HEK293 (cell line): ENCODE data around the gene DCAF6.

ENCODE experiments used
- CTCF ChIA-PET: fragments of 350-600 bp; formaldehyde crosslinking; extraction: SDS; loops from one replicate; lab custom pipeline; 2021; ENCODE audit warnings: antibody characterized with exemption; lab: Yijun Ruan, JAX
- POLR2A ChIA-PET: fragments of 300-600 bp; formaldehyde crosslinking; extraction: SDS; loops from one replicate; lab custom pipeline; 2020; ENCODE audit warnings: antibody characterized with exemption, inconsistent platforms; lab: Yijun Ruan, JAX
- H3K27ac ChIP-seq: fragments of 200-500 bp; sonication (Bioruptor generic); 2 replicates; pipeline ENCODE4 v1.5.1; 2014; ENCODE audit warnings: low read depth, low read length, control low read depth, inconsistent platforms; ENCODE audit errors: extremely low read depth
- H3K36me3 ChIP-seq, 2 experiments: fragments of 200-500 bp in 1 of 2; sonication (Bioruptor generic) in 1 of 2; 1 replicate in 1 of 2; 2 replicates in 1 of 2; pipeline ENCODE4 v1.5.1; 2014 to 2017; ENCODE audit warnings: inconsistent platforms in 2 of 2, low read length in 2 of 2; ENCODE audit not compliant: control insufficient read depth in 2 of 2, insufficient read depth in 1 of 2
- H3K4me1 ChIP-seq: fragments of 200-500 bp; sonication (Bioruptor generic); 2 replicates; pipeline ENCODE4 v1.5.1; 2014; ENCODE audit warnings: mild to moderate bottlenecking, low read length, inconsistent platforms; ENCODE audit not compliant: control insufficient read depth, insufficient read depth
- H3K4me3 ChIP-seq: 2 replicates; pipeline ENCODE4 v1.5.1; 2011; ENCODE audit warnings: low read depth, mild to moderate bottlenecking, control low read depth, low read length, moderate library complexity
- H3K9me3 ChIP-seq: fragments of 200-500 bp; sonication (Bioruptor generic); 2 replicates; pipeline ENCODE4 v1.5.1; 2014; ENCODE audit warnings: low read depth, low read length, inconsistent platforms; ENCODE audit not compliant: control insufficient read depth, insufficient read depth
- HOXA7 ChIP-seq: sonication (generic); formaldehyde crosslinking; IDR thresholded peaks from 2 replicates; pipeline ENCODE4 v1.8.1; 2022; ENCODE audit warnings: missing genetic modification reagents, borderline replicate concordance
- KLF16 ChIP-seq: fragments of 450-650 bp; formaldehyde crosslinking; IDR thresholded peaks from 2 replicates; pipeline ENCODE4 v1.5.1; 2017; ENCODE audit warnings: missing biosample characterization, missing genetic modification characterization
- KLF7 ChIP-seq: fragments of 450-650 bp; formaldehyde crosslinking; IDR thresholded peaks from 2 replicates; pipeline ENCODE4 v1.5.1; 2016; ENCODE audit warnings: missing biosample characterization, missing genetic modification characterization, borderline replicate concordance
- RBAK ChIP-seq: fragments of 450-650 bp; formaldehyde crosslinking; IDR thresholded peaks from 2 replicates; pipeline ENCODE4 v1.5.1; 2016; ENCODE audit warnings: missing biosample characterization, missing genetic modification characterization
- SP7 ChIP-seq: fragments of 450-650 bp; formaldehyde crosslinking; IDR thresholded peaks from 2 replicates; pipeline ENCODE4 v1.5.1; 2016; ENCODE audit warnings: missing biosample characterization, missing genetic modification characterization
- ZIC2 ChIP-seq: fragments of 450-650 bp; formaldehyde crosslinking; IDR thresholded peaks from 2 replicates; pipeline ENCODE4 v1.5.1; 2016; ENCODE audit warnings: missing biosample characterization, missing genetic modification characterization
- ZNF184 ChIP-seq: fragments of 450-650 bp; IDR thresholded peaks from 2 replicates; pipeline ENCODE4 v1.5.1; 2018; ENCODE audit warnings: missing biosample characterization, mild to moderate bottlenecking, missing genetic modification characterization
- ZNF211 ChIP-seq: fragments of 450-650 bp; formaldehyde crosslinking; IDR thresholded peaks from 2 replicates; pipeline ENCODE4 v1.5.1; 2016; ENCODE audit warnings: low read depth, missing biosample characterization, missing genetic modification characterization
- ZNF214 ChIP-seq: fragments of 450-650 bp; formaldehyde crosslinking; IDR thresholded peaks from 2 replicates; pipeline ENCODE4 v1.5.1; 2017; ENCODE audit warnings: missing biosample characterization, mild to moderate bottlenecking, missing genetic modification characterization, borderline replicate concordance
- ZNF223 ChIP-seq: fragments of 450-650 bp; formaldehyde crosslinking; IDR thresholded peaks from 2 replicates; pipeline ENCODE4 v1.5.1; 2016; ENCODE audit warnings: missing biosample characterization, missing genetic modification characterization
- ZNF37A ChIP-seq: fragments of 450-650 bp; IDR thresholded peaks from 2 replicates; pipeline ENCODE4 v1.5.1; 2018; ENCODE audit warnings: missing biosample characterization, missing genetic modification characterization
- ZNF473 ChIP-seq: fragments of 450-650 bp; formaldehyde crosslinking; IDR thresholded peaks from 2 replicates; pipeline ENCODE4 v1.5.1; 2017; ENCODE audit warnings: missing biosample characterization, missing genetic modification characterization
- ZNF48 ChIP-seq: fragments of 450-650 bp; formaldehyde crosslinking; IDR thresholded peaks from 2 replicates; pipeline ENCODE4 v1.5.1; 2016; ENCODE audit warnings: missing biosample characterization, missing genetic modification characterization
- ZNF510 ChIP-seq: fragments of 450-650 bp; formaldehyde crosslinking; IDR thresholded peaks from 2 replicates; pipeline ENCODE4 v1.5.1; 2018; ENCODE audit warnings: mild to moderate bottlenecking, missing genetic modification characterization, missing biosample characterization; ENCODE audit not compliant: insufficient replicate concordance
- ZNF560 ChIP-seq: fragments of 450-650 bp; formaldehyde crosslinking; IDR thresholded peaks from 2 replicates; pipeline ENCODE4 v1.5.1; 2017; ENCODE audit warnings: missing biosample characterization, missing genetic modification characterization, borderline replicate concordance
- ZNF626 ChIP-seq: fragments of 450-650 bp; sonication (Bioruptor Pico); formaldehyde crosslinking; IDR thresholded peaks from 2 replicates; pipeline ENCODE4 v1.5.1; 2018; ENCODE audit warnings: missing biosample characterization, missing genetic modification characterization, inconsistent platforms
- ZNF776 ChIP-seq: fragments of 450-650 bp; formaldehyde crosslinking; IDR thresholded peaks from 2 replicates; pipeline ENCODE4 v1.5.0; 2017; ENCODE audit warnings: missing biosample characterization, missing genetic modification characterization, borderline replicate concordance
- ZNF777 ChIP-seq: fragments of 450-650 bp; formaldehyde crosslinking; IDR thresholded peaks from 2 replicates; pipeline ENCODE4 v1.5.1; 2017; ENCODE audit warnings: missing biosample characterization, missing genetic modification characterization, borderline replicate concordance
- TF ChIP-seq, protein P1 (sequence below): fragments of 450-650 bp; formaldehyde crosslinking; IDR thresholded peaks from 2 replicates; pipeline ENCODE4 v1.5.1; 2017; ENCODE audit warnings: missing biosample characterization, mild to moderate bottlenecking, missing genetic modification characterization, moderate library complexity
- TF ChIP-seq, protein P2 (sequence below): fragments of 450-650 bp; IDR thresholded peaks from 2 replicates; pipeline ENCODE4 v1.5.1; 2018; ENCODE audit warnings: missing biosample characterization, missing genetic modification characterization
- TF ChIP-seq, protein P3 (sequence below): fragments of 450-650 bp; formaldehyde crosslinking; IDR thresholded peaks from 2 replicates; pipeline ENCODE4 v1.5.1; 2016; ENCODE audit warnings: missing biosample characterization, missing genetic modification characterization
- TF ChIP-seq, protein P4 (sequence below): fragments of 450-650 bp; formaldehyde crosslinking; IDR thresholded peaks from 2 replicates; pipeline ENCODE4 v1.5.1; 2017; ENCODE audit warnings: missing biosample characterization, missing genetic modification characterization

DCAF6 gene

DNA sequence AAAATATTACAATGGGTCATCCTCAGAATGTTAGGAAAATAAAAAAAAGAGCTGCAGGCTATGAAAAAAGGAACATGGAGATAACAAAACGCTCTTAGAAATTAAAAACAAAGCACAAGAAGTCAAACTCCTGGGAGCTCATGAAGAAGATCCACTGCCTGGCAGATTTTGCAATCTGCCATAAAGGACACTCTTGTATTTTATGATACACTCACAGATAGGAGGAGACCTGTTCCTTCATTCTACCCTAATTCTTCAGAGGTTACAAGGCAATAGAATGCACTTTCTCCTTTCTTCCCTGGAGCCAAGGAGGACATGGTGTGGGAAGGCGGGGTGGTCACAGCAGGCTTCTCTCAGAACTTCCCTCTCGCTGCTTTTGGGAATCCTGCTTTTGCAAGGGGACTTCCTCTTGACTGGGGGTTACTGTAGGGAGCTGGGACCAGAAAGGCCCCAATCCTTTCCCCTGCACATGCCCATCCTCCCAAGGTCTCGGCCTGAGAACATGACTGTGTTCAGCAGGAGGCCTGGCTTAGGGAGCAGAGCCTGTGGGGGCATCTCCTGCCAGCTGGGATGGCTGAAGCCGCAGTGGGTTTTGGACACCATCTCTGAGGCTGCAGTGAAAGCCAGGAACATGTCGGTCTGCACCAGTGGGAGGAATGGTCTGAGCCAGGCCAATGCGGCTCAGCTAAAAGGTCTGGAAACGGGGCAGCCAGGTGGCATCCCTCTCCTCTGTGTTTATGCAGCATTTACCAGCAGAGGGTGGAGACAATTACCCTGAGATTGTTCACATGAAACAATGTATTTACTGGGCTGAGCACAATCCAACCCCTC, 155.5 kb downstream of the DCAF6 start:
- H3K9me3 ChIP-seq: no peaks in the 10 kb centered on the region
- peaks cover 0 to 31% of the 10 kb centered on the region in 2 experiments; a peak in 1 of 3 replicates for H3K36me3 ChIP-seq
- no peak overlapping the region for H3K27ac ChIP-seq
- H3K4me3 ChIP-seq: no peak overlapping the region
- TF ChIP-seq ZIC2 (tag by site-specific recombination): peak; percentile 26; the same call in 1 of the 2 replicates
- no peak for TF ChIP-seq ZNF211 (tag by site-specific recombination)
- TF ChIP-seq KLF7 (tag by site-specific recombination): no peak
- no peaks in the 10 kb centered on the region for H3K4me1 ChIP-seq
- CTCF ChIA-PET: interaction anchor here (0.9 to 3.4 kb wide), 5 partner anchors 7 to 244 kb away, joined by 3 to 26 read pairs (median 5); no protein-coding TSS in a partner anchor
- POLR2A ChIA-PET: interaction anchor here (0.6 kb wide), 1 partner anchor 32 kb away, joined by 3 read pairs; no protein-coding TSS in a partner anchor

DNA sequence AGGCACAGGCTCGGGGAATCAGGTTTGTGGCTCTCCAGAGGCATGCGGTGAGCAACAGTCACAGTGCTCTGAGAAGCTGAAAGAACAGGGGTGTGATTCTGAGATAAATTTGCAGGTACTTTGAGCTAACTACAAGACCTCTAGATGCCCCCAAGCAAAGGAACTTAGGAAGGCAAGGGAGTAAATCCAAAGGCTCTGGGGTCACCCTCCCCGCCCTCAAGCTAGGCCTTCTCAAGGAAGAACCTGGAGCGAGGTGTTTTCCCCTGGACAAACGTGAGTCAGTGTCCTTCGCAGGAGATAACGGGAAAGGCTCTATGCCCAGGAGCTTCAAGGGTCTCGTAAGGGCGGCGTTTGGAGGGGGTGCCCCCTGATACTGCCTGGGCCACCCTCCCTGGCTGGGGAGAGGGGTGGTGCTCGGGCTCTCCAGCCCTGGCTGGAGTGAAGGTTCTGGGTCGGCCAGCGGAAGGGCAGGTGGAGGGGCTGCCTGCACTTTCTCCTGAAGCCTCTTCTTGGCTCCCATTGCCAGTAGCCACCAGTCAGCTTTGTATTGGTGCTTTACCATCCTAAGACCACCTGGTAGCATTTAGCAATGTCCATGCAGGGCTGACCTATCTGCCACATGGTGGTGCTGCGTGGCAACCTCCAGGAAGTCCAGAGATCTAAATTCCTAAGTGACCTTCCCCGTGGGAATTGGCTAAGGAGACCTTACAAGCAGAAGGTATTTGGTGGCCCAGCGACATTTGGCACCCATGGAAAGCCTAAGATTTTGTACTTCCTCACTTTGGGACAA, 156.3 kb downstream of the DCAF6 start:
- TF ChIP-seq, protein P1, sequence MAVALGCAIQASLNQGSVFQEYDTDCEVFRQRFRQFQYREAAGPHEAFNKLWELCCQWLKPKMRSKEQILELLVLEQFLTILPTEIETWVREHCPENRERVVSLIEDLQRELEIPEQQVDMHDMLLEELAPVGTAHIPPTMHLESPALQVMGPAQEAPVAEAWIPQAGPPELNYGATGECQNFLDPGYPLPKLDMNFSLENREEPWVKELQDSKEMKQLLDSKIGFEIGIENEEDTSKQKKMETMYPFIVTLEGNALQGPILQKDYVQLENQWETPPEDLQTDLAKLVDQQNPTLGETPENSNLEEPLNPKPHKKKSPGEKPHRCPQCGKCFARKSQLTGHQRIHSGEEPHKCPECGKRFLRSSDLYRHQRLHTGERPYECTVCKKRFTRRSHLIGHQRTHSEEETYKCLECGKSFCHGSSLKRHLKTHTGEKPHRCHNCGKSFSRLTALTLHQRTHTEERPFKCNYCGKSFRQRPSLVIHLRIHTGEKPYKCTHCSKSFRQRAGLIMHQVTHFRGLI (tag by site-specific recombination): no peak
- no peak for TF ChIP-seq ZNF626 (tag by site-specific recombination)
- TF ChIP-seq, protein P2, sequence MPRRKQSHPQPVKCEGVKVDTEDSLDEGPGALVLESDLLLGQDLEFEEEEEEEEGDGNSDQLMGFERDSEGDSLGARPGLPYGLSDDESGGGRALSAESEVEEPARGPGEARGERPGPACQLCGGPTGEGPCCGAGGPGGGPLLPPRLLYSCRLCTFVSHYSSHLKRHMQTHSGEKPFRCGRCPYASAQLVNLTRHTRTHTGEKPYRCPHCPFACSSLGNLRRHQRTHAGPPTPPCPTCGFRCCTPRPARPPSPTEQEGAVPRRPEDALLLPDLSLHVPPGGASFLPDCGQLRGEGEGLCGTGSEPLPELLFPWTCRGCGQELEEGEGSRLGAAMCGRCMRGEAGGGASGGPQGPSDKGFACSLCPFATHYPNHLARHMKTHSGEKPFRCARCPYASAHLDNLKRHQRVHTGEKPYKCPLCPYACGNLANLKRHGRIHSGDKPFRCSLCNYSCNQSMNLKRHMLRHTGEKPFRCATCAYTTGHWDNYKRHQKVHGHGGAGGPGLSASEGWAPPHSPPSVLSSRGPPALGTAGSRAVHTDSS (tag by site-specific recombination): no peak
- TF ChIP-seq KLF16 (tag by site-specific recombination): no peak
- no peak for TF ChIP-seq ZNF37A (tag by site-specific recombination)
- TF ChIP-seq ZNF776 (tag by site-specific recombination): no peak
- no peak for TF ChIP-seq HOXA7
- TF ChIP-seq ZNF223: no peak
- no peak for TF ChIP-seq ZNF473 (tag by site-specific recombination)
- TF ChIP-seq, protein P3, sequence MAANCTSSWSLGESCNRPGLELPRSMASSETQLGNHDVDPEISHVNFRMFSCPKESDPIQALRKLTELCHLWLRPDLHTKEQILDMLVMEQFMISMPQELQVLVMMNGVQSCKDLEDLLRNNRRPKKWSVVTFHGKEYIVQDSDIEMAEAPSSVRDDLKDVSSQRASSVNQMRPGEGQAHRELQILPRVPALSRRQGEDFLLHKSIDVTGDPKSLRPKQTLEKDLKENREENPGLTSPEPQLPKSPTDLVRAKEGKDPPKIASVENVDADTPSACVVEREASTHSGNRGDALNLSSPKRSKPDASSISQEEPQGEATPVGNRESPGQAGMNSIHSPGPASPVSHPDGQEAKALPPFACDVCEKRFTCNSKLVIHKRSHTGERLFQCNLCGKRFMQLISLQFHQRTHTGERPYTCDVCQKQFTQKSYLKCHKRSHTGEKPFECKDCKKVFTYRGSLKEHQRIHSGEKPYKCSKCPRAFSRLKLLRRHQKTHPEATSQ: no peak
- TF ChIP-seq ZNF777 (tag by site-specific recombination): no peak
- TF ChIP-seq RBAK (tag by site-specific recombination): no peak
- TF ChIP-seq, protein P4, sequence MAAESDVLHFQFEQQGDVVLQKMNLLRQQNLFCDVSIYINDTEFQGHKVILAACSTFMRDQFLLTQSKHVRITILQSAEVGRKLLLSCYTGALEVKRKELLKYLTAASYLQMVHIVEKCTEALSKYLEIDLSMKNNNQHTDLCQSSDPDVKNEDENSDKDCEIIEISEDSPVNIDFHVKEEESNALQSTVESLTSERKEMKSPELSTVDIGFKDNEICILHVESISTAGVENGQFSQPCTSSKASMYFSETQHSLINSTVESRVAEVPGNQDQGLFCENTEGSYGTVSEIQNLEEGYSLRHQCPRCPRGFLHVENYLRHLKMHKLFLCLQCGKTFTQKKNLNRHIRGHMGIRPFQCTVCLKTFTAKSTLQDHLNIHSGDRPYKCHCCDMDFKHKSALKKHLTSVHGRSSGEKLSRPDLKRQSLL (tag by site-specific recombination): no peak
- TF ChIP-seq SP7 (tag by site-specific recombination): no peak
- no peak for TF ChIP-seq ZNF184 (tag by site-specific recombination)
- no peak for TF ChIP-seq ZNF560 (tag by site-specific recombination)
- no peak for TF ChIP-seq ZNF48
- no peak for TF ChIP-seq ZNF510 (tag by site-specific recombination)
- TF ChIP-seq ZNF214 (tag by site-specific recombination): no peak
- peaks cover 0 to 31% of the 10 kb centered on the region in 2 experiments; a peak in 1 of 3 replicates for H3K36me3 ChIP-seq
- ChIA-PET CTCF (interaction anchor here (0.9 to 3.4 kb wide), 5 partner anchors 8 to 249 kb away, joined by 3 to 26 read pairs (median 4); no protein-coding TSS in a partner anchor), POLR2A (interaction anchor here (0.6 kb wide), 1 partner anchor 31 kb away, joined by 3 read pairs; no protein-coding TSS in a partner anchor)
- H3K9me3 ChIP-seq: no peaks in the 10 kb centered on the region
- no peaks in the 10 kb centered on the region for H3K4me1 ChIP-seq
- no peak overlapping the region for H3K27ac ChIP-seq
- no peak overlapping the region for H3K4me3 ChIP-seq
